Gastroesophageal sphincter (tissue), 3 donors: ENCODE data around the gene ELOA.

Source experiments
- CTCF ChIP-seq, 4 experiments: fragments of 200-600 bp in 2 of 4; fragments of 450-650 bp in 2 of 4; sonication (generic) in 1 of 4; IDR thresholded peaks; one replicate each; pipeline ENCODE4 v1.5.1; 2017 to 2019; ENCODE audit warnings: antibody characterized with exemption in 4 of 4, mild to moderate bottlenecking in 2 of 4, moderate library complexity in 2 of 4
- EP300 ChIP-seq: sonication (generic); formaldehyde crosslinking; IDR thresholded peaks from one replicate; pipeline ENCODE4 v1.6.1; 2017; ENCODE audit warnings: antibody characterized with exemption, mild to moderate bottlenecking
- POLR2AphosphoS5 ChIP-seq: sonication (generic); formaldehyde crosslinking; IDR thresholded peaks from one replicate; pipeline ENCODE4 v1.6.1; 2017; ENCODE audit warnings: antibody characterized with exemption

GRCh38 chr1:23693599-23693998 lies 49.7 kb upstream of the ELOA start:
- TF ChIP-seq CTCF (IDR thresholded peaks at IDR 0.05) (no peak), EP300 (no peak), POLR2AphosphoS5 (no peak)
